ENCODE measurements around the gene PDE1A.

The PDE1A gene

DNA sequence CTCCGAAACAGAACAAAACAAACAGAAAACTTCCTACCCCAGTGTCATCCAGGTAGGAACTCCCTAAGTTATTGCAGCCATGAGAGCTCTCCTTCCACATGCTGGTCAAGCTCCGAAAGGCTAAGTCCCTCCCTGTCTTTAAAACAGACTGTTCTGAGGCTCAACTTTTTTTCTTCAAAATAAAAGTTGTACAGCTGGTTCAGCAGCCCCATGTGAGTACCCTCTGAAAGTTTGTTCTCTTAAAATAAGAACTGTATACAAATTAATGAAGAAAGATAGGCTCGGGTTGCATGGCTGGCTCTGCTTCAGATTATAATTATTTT is at the start of gene PDE1A:
PDE1A (minus strand) TSS at position 119 of the 323 bp plus-strand sequence.
- DNase-seq: no peak

DNA sequence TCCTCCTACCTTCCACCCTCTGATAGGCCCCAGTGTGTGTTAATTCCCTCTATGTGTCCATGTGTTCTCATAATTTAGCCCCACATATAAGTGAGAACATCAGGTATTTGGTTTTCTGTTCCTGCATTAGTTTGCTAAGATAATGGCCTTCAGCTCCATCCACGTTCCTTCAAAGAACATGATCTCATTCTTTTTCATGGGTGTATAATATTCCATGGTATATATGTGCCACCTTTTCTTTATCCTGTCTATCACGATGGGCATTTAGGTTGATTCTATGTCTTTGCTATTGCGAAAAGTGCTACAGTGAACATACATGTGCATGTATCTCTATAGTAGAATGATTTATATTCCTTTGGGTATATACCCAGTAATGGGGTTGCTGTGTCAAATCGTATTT is 46.8 kb upstream of the PDE1A start:
- DNase-seq: no peak

DNA sequence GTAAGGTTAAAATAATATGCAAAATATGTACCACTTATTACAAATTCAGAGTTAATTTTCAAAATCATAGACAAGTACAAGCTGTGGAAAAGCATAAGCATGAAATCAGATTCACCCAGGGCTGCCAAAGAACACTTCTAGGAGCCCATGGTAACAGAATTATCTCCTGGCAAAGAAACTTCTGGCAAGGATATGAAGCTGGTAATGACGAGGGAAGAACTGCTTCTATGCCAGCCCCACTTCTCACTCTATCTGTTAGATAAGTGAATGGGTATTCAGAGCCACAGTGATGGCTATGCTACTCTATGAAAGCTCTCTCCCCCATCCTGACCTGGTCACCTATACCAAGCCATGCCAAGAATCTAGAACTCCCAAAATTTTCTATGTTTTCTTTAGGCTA is 36.9 kb upstream of the PDE1A start:
- no peak for DNase-seq

DNA sequence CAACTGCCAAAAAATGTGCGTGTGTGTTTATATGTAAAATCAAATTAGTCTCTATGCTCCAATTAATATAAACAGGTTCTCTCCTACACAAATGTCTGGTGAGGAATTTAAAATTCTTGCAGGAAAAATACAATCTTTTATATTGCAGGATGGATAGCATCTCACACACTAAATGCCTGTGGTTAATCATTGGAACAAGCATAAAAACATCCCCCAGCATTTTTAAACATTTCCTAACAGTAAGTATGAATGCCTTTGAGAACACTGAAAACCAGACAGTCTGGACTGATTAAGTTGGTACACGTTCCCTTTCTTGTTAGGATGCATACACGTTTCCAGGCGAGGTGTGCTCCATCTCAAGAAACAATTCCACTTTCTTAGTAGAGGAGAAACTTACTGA is 29.9 kb upstream of the PDE1A start:
- DNase-seq: no peak

DNA sequence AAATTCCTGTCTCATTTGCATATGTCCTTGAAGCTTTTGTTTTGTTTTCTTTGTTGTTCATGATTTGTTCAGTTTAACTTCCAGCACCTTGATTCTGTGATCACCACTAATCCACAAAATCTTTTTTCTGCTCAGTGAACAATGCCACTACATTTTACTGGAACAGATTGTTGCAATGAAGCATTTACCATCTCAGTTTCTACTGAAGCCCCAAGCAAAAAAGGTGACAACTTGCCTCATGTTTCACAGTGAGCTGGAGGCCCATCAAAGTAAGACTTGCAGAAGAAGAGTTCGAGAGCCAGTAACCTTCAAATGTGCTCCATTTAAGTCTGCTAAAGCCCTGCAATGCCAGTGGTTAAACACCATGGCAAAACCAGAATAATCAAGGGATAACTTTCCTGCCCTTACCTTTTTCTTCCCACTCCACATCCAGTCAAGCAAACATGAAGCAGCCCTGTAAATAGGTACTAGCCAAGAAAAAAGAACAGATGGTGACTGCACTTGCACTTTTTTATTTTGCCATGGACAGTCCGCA is 25.7 kb upstream of the PDE1A start:
- DNase-seq: no peak

DNA sequence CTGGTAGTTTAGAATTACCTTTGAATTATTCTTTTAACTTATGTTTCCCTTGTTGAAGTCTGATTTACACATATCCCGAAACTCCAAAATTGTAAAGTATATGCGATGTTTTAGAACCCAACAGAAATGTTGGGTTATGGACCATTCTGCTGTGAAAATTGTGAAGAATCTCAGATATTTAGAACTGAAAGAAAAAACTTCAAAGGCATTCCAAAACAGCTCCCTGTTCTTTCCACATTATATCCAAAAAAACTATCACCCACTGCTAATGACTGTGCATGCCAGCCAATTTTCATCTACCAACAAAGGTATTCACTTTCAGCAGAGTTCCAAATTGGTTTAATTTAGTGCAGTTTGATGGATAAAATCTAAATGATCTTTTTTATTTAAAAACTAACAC is 21.5 kb upstream of the PDE1A start:
- no peak for DNase-seq

DNA sequence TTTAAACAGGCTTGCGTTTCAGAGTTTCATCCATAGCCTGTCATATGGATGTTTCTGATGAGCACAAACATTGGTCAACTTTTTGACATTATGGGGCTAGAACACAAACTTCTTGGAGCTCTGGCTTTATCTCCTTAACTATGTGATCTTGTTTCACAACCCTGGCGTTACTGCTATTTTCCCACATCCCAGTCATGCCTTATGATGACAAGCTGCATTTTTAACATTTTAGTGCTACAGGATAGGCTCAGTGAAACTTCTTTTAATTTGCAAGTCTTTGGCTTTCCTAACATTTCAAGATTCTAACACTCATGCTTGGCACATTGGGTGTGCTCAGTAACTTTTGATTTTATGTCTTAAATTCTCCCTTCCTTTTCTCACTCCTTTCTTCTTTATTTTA is 21.0 kb upstream of the PDE1A start:
- no peak for DNase-seq

DNA sequence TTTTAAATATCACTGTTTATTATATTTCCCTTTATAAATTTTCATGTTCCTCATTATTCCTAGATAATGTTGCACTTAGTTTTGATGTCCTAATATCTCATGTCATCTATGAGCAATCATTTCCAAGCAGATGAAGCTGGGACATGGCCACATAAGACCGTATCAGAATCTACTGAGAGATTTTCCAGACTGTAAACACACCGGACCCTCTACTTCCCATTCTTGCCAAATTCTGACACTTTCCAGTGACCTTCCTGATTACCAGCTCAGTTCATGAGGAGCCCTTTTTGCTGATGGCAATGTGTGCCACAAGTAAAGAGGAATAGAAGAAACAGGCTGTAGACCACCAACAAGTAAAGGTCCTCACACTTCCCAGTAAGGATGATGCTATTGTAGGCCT is 20.3 kb upstream of the PDE1A start:
- DNase-seq: no peak

DNA sequence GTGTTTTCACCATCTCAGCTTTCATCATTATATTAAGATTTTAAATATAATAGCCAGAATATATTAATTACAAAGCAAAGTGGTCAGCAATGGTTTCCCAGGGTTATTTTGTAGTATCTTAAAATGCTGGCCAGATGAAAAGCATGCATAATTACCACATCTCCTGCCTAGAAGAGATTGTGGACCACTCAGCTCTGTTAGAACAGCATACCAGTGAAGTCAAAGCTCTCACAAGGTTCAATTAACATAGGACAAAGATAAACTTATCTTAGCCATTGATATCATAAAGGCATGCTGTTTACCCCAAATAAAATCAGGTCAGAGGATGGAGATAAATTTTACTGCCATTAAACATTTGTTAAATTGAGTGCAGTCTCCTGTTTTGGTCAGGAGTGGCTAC is 19.3 kb upstream of the PDE1A start:
- DNase-seq: no peak

DNA sequence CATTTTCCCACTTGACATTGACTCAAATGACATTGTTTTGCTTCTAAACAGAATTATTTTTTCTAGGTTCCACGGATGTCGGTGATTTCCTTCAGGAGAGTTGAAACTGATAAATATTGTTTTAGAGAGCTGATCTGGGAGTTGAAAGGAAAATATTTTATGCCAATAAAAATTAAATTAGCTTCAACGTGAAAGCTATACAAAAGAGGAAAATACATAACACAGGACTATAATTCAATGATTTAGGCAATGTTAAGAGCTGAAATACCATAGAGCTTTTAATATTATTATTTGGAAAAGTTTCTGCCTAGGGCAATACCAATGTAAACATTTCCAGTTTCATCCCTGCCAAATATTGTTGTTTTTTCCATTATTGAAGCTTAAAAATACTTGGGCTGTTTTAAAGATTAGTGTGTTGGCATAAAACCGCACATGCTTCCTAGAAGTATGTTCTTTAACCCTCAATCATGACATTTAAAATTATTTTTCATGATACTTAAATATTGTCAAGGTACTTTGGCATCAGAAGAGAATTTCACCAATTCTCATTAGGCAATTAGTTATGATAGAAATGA is 18.6 kb upstream of the PDE1A start:
- DNase-seq: no peak

DNA sequence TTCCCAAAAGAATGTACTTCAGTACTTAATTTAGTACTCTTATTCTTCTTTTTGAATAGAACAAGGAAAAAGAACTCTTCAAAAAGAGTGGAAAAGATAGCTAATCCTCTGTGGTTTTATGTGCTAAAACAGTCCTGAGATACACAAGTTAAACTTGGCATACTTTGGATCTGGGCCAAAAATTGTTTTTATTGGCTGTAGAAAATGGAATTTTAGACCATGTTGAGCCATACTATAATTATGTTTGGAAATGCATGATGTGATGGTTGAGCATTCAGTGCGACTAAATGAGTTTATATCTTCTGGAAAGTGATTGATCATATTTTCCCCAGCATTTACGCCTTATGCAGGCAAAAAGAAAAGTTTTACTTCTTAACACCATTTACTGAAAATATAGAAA is 18.0 kb upstream of the PDE1A start:
- DNase-seq: no peak

DNA sequence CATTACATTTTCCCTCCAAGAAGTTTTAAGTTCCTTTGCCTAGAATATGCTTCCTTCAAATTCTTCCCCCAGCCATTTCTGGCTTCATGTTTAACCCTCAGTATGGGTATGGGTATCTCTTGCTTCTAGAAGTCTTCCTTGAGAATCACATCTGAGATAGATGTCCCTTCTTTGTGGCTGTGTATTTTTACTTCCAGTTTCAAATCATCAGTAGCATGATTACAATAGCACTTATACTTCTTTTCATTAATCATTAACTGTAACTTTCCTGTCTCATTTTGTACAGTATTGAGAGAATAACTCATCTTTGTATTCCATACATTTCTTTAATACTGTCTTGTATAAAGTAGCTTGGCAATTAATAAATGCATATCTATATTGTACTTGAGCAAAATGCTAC is 17.3 kb upstream of the PDE1A start:
- no peak for DNase-seq

DNA sequence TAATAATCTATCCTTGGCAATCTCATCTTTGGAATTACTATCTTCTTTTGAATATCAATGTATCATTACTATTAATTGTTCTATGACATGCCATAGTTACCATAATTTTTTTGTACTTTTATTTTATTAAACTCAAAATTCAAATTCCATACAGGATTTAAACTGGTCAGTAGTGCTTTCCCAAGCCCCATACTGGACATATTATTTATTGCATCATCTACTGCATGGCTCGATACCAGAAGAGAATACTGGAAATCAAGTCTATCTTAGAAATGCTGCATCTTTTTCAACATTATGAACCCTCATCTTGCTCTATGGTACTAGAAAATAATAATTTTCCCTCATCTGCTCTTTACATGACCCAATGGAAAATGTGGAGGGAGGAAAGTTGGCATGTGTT is 9.4 kb upstream of the PDE1A start:
- DNase-seq: no peak

DNA sequence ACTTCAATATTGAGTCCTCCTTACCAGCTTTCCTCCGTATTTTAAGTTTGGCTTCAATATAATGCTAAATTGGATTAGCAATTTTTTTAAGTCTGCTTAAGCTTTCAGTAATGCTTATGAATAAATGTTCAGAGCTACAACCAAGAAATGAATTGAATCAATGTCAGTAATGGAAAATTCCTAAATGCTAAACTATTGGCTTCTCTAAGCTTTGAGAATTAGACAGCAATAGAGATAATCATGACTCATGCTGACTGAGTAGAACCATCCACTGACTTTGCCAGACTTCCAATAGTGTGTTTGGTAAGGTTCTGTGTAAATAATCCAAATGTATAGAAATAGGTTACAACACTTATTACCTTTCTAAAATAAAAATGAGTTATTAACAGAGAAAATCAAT is 8.9 kb upstream of the PDE1A start:
- no peak for DNase-seq

DNA sequence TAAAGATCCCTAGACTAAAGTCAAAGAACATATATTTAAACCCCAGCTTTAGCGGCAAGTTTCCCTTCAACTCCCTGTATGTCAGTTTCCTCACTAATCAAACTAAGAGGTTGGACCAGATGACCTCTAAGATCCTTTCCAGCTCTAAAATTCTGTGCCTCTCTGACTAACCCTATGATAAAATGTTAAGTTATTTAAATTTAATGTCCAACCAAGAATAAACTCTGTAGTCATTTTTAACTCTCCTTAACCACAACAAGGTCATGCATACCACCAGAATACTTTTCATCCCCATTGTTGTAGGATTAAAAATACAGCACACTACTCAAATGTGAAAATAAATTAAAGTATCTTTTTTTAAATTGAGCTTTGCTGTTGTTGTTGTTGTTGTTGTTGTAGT is 5.2 kb upstream of the PDE1A start:
- no peak for DNase-seq

DNA sequence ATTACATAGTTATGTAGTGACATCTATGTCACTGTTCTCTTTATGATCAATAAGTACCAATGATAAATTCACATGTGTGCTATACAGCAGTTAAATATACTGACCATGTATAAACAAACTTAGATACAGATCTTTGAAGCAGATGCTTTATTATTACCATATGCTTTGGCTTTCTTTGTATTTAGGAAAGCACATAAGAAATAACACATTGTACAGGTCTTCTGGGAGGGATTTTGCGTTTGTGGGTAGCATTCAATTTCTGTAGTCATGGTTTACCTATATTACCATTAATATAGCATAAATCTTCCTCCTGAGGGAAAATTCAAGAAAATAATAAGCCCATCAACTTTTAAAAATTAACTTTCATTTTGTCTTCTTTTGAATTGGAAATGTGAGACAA is 1.6 kb upstream of the PDE1A start:
- no peak for DNase-seq

DNA sequence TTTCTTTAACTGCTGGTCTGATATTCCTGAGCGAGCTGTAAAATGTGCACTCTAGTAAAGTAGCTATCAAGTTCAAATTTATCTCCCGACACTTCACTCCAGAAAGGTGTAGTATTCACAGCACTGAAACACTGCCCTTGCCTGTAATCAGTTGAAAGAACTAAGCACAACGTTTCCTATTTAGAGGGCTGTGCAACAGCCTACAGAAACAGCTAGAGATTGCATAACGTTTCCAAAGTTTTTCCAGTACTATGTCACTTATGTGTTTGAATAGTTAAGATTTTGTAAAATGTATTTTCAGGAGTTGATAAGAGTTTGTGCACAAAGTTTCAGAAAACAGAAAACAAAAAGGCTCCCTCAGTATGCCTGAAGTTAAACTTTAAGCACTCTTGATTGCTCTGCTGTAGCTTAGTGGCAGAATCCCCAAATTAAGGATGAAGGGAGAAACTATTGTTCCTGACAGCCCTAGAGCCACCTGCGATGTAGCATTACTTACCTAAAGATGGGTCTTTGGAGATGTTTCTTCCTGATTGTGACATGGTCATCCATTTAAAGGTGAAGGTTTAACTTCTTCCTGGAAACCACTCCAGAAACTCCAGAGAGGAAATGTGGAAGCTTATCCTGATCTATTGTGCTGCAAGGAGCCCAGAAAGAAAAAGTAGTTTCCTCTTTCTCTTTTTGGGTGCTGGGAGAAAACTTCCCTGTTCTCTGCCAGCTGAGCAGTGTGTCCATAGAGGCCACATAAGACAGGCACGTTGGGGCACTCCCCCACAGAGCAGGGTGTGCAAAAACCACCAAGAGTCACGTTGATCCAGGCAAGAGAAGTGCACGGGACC is 536 bp downstream of the PDE1A start:
- DNase-seq: no peak

DNA sequence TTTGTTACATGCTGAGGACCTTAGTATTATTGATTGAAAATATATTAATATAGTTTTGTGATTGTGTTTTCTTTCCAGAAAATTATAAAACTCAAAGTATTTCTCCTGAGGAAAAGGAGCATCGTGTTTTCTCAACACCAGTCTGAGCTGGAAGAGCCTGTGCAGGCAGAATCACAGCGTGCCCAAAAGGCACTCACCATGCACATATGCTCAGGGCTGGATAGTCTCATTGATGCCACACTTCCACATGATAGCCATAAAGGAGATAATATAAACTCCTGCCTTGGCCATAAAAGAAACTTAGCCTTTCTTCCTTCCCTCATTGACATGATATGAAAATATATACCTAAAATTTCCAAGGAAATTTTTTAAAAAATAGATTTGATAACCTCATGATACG is 4.0 kb downstream of the PDE1A start:
- no peak for DNase-seq

DNA sequence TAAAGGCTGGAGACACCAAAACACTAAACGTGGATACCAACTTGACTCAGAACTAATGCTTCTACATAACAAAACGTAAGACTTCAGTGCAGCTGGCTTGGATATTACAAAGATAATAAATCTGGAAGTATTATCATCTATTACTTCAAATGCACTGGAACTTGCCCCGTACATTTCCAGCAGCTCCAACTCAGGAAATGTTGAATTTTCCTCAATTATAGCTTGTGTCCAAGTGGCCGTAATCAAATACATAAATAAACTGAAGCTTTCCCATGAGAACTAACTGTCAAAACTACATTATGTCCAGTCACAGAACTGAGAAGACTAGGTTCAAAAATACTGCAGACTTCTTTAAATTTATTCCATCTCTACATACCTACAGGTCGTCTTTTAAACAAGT is 6.2 kb downstream of the PDE1A start:
- DNase-seq: no peak

DNA sequence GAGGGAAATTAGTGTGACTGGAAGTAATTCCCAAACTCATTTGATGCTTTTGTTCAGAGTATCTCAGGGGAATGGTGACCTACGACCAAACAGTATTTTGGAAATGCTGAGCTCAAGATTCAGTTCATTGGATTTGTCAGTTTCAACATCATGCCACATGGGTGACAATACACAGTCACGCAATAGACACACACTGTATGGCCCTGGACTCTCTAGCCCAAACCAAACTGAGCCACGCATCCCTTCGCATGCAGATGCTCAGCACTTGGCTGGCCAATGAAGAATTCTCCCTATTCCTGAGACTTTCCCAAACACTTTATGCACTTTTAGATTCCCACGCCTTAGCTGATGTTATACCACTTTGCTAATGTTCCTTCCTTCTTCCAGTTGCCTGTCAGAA is 10.0 kb downstream of the PDE1A start:
- DNase-seq: no peak

DNA sequence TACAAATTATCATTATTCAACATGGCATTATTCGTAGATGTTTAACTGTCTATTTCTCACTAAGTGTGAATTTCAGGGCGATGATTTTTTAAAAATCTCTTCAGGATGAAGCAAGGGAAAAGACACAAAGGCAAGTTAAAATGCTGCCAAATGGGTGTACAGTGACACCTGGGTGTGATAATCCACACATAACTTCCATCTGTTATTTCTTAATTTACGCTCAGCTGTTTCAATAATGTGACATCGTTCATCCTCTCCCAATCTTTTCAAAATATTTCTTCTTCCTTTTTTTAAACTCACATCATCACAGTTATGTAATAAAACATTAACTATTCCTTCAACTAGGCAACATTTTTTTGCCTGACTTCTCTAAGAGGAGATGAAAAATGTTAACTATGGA is 10.6 kb downstream of the PDE1A start:
- DNase-seq: no peak

DNA sequence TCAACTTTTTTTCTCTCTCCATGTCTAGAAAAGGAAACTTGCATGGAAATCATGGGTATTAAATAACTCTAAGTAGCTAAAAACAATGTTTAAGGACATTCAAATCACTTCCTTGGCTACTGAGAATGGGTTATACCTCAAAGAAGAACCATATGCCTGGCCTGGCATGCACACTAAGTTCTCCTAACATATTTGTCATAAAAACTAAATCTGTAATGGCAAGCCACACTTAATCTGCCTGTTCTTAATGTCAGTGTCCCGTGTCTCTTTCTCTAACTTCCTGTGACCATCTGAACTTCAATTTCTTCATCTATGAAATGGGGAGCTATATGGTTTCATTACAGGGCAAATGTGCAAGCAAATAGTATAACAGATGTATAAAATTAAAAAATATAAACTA is 11.1 kb downstream of the PDE1A start:
- no peak for DNase-seq

DNA sequence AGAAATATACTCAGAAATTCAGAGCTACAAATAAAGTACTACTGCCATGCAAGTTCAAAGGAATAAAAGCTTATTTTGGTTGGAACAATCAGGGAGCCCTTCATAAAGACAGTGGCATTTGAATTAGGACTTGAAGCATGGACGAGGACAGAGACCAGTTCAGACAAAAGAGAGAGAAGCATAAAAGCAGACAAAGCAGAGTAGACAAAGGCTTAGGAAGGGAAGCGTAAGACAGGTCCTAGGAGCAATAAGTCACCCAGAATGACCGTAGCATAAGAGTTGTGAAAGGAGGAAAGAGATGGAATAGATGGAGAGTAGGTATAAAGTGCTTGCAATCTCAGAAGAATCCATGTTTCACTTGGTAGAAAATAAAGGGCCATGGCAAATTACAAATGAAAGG is 14.0 kb downstream of the PDE1A start:
- no peak for DNase-seq

DNA sequence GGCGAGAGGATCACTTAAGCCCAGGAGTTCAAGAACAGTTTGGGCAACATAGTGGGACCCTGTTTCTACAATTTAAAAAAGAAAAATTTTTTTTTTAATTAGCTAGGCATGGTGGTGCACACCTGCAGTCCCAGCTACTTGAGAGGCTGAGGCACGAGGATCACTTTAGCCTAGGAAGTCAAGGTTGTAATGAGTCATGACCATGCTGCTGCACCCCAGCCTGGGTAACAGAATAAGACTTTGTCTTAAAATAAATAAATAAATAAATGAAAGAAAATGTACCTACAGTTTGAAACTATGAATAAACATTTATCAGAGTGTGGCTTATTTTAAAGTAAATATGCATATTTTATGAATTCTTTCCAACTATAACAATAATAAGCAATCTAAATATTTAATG is 16.7 kb downstream of the PDE1A start:
- DNase-seq: no peak

DNA sequence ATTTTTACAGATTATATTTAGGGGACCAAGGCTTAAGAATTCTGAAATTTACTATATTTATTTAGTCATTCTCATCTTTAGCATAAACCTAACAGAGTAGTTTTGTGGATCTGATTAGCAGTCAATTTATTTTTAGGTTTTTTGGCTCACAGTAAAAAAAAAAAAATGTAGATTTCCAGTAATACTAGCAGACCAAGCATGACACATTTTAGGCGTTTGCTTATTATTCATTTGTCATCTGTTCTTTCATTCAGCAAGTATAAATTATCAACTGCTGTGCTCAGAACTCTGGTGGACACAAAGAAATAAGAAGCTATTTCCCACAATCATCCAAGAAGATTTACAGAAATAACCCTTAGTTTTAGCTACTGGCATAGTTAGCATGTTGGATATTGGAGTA is 20.6 kb downstream of the PDE1A start:
- no peak for DNase-seq
